Measurements from ENCODE around the gene MARCHF4. TPM values are rescaled to one million over a fixed set of nuclear protein-coding genes. Genes with fewer than 3 reads are reported as not detected.
A peak's percentile ranks its signal among the peaks of the same experiment; 100 is the strongest.

The MARCHF4 gene
- total and polyA plus RNA-seq, 9 of the 15 experiments (the other 6 are each of a cell fraction or from before 2014, with no cell fraction given), result 0.05 TPM; not detected in 8

- TF ChIP-seq ARID4B (CRISPR knock-in tag; IDR thresholded peaks at IDR 0.05), result no peak
- no peak for TF ChIP-seq L3MBTL2 (IDR thresholded peaks at IDR 0.05)
- no peak for TF ChIP-seq GTF2E2 (tag; IDR thresholded peaks at IDR 0.05)
- TF ChIP-seq RCOR1 (IDR thresholded peaks at IDR 0.05; ENCODE audit: borderline replicate concordance in 1 of 2, low read depth in 2 of 2, low read length in 2 of 2), result peak in 1 of 2 experiments; percentile 77; a peak in 3 of 4 replicates
- peak; percentile 91 for TF ChIP-seq ATF3 (IDR thresholded peaks at IDR 0.05)
- TF ChIP-seq ATF3 (CRISPR knock-in tag; conservative IDR thresholded peaks at IDR 0.05), result no peak; the same call in 1 of the 2 replicates
- 0 out of 2 replicates have a peak, but pooled peaks have one; percentile 25 for TF ChIP-seq NCOA6 (IDR thresholded peaks at IDR 0.05)
- peak; percentile 88 for TF ChIP-seq EP300 (IDR thresholded peaks at IDR 0.05; ENCODE audit: low read length)
- TF ChIP-seq ZNF224 (CRISPR knock-in tag; IDR thresholded peaks at IDR 0.05), result no peak
- peak; percentile 80; the same call in 1 of the 2 replicates for TF ChIP-seq DMBX1 (CRISPR knock-in tag; IDR thresholded peaks at IDR 0.05; ENCODE audit: borderline replicate concordance)
- peak in 1 of 3 experiments; percentile 44; a peak in 1 of 6 replicates for TF ChIP-seq ZBTB11 (CRISPR knock-in tag; IDR thresholded peaks at IDR 0.05)
- no peak for TF ChIP-seq SMC3 (conservative IDR thresholded peaks at IDR 0.05; ENCODE audit: insufficient read depth, low read depth, low read length)
- TF ChIP-seq ATF1 (CRISPR knock-in tag; IDR thresholded peaks at IDR 0.05), result no peak
- peak; percentile 56 for TF ChIP-seq ATF1 (tag; IDR thresholded peaks at IDR 0.05)
- TF ChIP-seq RNF2 (IDR thresholded peaks at IDR 0.05), result peak; percentile 36; the same call in 1 of the 2 replicates
- TF ChIP-seq SMARCC2 (IDR thresholded peaks at IDR 0.05; ENCODE audit: low read depth), result peak; percentile 71
- TF ChIP-seq MBD2 (IDR thresholded peaks at IDR 0.05; ENCODE audit: borderline replicate concordance, low read depth), result peak; percentile 24; the same call in 1 of the 2 replicates
- 0 out of 2 replicates have a peak, but pooled peaks have one; percentile 26 for TF ChIP-seq HES1 (IDR thresholded peaks at IDR 0.05; ENCODE audit: low read depth)
- TF ChIP-seq ZNF785 (CRISPR knock-in tag; IDR thresholded peaks at IDR 0.05), result no peak
Measured at GRCh38 chr2:216416571-216417307, 44.5 kb upstream of the MARCHF4 start (continued).

Data from K562 (cell line).